Prostate gland (tissue), 2 donors: ENCODE results near the gene MYO6.

Experiments
- POLR2A ChIP-seq: fragments of 450-650 bp; IDR thresholded peaks from one replicate; pipeline ENCODE4 v1.6.1; 2016; ENCODE audit warnings: antibody characterized with exemption, mild to moderate bottlenecking
- POLR2AphosphoS5 ChIP-seq: sonication (generic); formaldehyde crosslinking; IDR thresholded peaks from one replicate; pipeline ENCODE4 v1.6.1; 2017; ENCODE audit warnings: antibody characterized with exemption
- TF ChIP-seq, protein P1 (sequence below), 4 experiments: fragments of 200-600 bp in 2 of 4; fragments of 450-650 bp in 2 of 4; sonication (generic) in 2 of 4; IDR thresholded peaks; 1 replicate in 3 of 4; 2 replicates in 1 of 4; pipeline ENCODE4 v1.5.1; 2016 to 2019; ENCODE audit warnings: antibody characterized with exemption in 4 of 4, mild to moderate bottlenecking in 2 of 4, moderate library complexity in 2 of 4

DNA sequence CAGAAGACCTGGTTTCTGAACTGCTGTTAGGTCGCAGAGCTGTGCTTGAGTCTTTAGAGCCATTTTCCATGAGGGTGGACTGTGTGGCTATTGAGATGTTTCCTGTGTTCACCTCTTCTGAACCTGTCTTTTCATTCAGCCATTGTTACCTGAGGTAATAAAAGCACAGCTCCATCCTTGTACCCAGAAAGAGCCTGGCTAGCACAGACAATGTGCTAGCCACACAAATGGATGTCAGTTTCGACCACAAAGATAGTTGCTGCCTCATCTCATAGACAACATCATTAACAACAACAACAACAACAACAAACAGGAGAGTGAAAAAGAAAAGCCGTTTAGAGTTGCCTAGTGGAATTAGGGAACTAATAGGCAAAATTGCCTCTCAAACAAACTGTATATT lies 114.7 kb downstream of the MYO6 start:
- TF ChIP-seq, protein P1, sequence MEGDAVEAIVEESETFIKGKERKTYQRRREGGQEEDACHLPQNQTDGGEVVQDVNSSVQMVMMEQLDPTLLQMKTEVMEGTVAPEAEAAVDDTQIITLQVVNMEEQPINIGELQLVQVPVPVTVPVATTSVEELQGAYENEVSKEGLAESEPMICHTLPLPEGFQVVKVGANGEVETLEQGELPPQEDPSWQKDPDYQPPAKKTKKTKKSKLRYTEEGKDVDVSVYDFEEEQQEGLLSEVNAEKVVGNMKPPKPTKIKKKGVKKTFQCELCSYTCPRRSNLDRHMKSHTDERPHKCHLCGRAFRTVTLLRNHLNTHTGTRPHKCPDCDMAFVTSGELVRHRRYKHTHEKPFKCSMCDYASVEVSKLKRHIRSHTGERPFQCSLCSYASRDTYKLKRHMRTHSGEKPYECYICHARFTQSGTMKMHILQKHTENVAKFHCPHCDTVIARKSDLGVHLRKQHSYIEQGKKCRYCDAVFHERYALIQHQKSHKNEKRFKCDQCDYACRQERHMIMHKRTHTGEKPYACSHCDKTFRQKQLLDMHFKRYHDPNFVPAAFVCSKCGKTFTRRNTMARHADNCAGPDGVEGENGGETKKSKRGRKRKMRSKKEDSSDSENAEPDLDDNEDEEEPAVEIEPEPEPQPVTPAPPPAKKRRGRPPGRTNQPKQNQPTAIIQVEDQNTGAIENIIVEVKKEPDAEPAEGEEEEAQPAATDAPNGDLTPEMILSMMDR (IDR thresholded peaks at IDR 0.05), result no peak
- no peak for TF ChIP-seq POLR2AphosphoS5
- no peak for TF ChIP-seq POLR2A
